Activated CD4-positive, alpha-beta memory T cell treated with anti-CD3 and anti-CD28 coated beads for 36 hours (primary cell): ENCODE results near the gene HLA-F. TPM values are rescaled to one million over a fixed set of nuclear protein-coding genes. Genes with fewer than 3 reads are reported as not detected.
A peak's percentile ranks its signal among the peaks of the same experiment; 100 is the strongest.

Experiments used
- CTCF ChIA-PET: fragments of 350-600 bp; sonication (Branson Sonifier 250); formaldehyde crosslinking; loops from one replicate; lab custom pipeline; 2021; ENCODE audit warnings: antibody characterized with exemption, inconsistent platforms; lab: Charles Lee
- POLR2A ChIA-PET: fragments of 350-600 bp; sonication (Branson Sonifier 250); formaldehyde crosslinking; loops from one replicate; lab custom pipeline; 2021; ENCODE audit warnings: antibody characterized with exemption; lab: Charles Lee
- DNase-seq: peaks from one replicate; pipeline ENCODE4 v3.0.0-alpha.2; 2020
- H3K27ac Mint-ChIP-seq: one replicate; pipeline ENCODE4 v1.8.0; 2021; ENCODE audit warnings: mixed read lengths
- H3K27me3 Mint-ChIP-seq: one replicate; pipeline ENCODE4 v1.8.0; 2021; ENCODE audit warnings: mixed read lengths
- H3K36me3 Mint-ChIP-seq: one replicate; pipeline ENCODE4 v1.8.0; 2021; ENCODE audit warnings: mixed read lengths
- H3K4me1 Mint-ChIP-seq: one replicate; pipeline ENCODE4 v1.8.0; 2021; ENCODE audit warnings: low read depth, mixed read lengths
- H3K4me3 Mint-ChIP-seq: one replicate; pipeline ENCODE4 v1.8.0; 2021; ENCODE audit warnings: mild to moderate bottlenecking, mixed read lengths
- H3K9me3 Mint-ChIP-seq: one replicate; pipeline ENCODE4 v1.8.0; 2021; ENCODE audit warnings: mixed read lengths
- intact Hi-C: fragments of 100-400 bp; cut with micrococcal nuclease; formaldehyde crosslinking; loops from one replicate; pipeline ENCODE4 v1.15.1; 2023
- total RNA-seq, 2 experiments: library from RNA; stranded (reverse); gene quantifications; one replicate each; pipeline ENCODE4 v1.2.3, GENCODE V29; 2021

HLA-F gene
- total RNA-seq, 2 experiments from 2014 or later, result 256 to 270 TPM

- Mint-ChIP-seq H3K36me3 (no peaks in the 10 kb centered on the region), H3K9me3 (no peaks in the 10 kb centered on the region), H3K4me1 (peaks cover 17% of the 10 kb centered on the region), H3K27me3 (no peaks in the 10 kb centered on the region), H3K4me3 (no peak overlapping the region), H3K27ac (no peak overlapping the region)
- DNase-seq, result no peak
- CTCF ChIA-PET, result no interaction called here
- POLR2A ChIA-PET, result no interaction called here
- intact Hi-C loops, result no loop called here
Measured at GRCh38 chr6:29745386-29745785, 22.2 kb downstream of the HLA-F start.

DNA sequence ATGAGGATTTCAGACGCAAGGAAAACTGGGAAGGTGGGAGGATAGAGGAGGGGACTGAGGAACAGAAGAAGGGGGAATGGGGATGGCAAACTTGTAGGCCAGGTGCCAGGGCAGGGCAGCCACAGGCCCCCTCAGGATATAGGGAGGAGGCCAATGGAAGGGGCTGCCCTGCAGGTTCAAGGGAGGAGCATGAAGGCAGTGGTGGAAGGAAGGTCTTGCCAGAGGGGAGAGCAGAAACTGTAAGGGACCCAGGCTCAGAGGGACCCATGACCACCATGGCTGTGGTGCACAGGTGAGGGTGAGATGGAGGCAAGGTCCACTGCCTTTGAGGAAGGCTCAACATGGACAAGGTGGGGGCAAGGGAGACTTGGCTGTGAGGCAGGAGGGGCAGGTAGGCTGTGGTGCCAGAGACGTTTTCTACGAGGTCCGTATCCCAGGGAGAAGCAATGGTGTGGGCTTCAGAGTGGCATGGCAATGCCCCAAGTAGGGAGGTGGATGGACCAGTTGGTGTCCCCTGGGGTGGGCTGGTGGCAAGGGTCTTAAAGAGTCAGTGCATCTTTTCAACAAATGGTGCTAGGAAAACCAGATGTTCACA is 22.7 kb downstream of the HLA-F start:
- no peak overlapping the region for H3K4me3 Mint-ChIP-seq
- H3K9me3 Mint-ChIP-seq, result no peaks in the 10 kb centered on the region
- H3K36me3 Mint-ChIP-seq, result no peaks in the 10 kb centered on the region
- no peaks in the 10 kb centered on the region for H3K27me3 Mint-ChIP-seq
- intact Hi-C loops, result no loop called here
- H3K4me1 Mint-ChIP-seq, result peaks cover 17% of the 10 kb centered on the region
- ChIA-PET POLR2A (no interaction called here), CTCF (no interaction called here)
- no peak overlapping the region for H3K27ac Mint-ChIP-seq
- no peak for DNase-seq

DNA sequence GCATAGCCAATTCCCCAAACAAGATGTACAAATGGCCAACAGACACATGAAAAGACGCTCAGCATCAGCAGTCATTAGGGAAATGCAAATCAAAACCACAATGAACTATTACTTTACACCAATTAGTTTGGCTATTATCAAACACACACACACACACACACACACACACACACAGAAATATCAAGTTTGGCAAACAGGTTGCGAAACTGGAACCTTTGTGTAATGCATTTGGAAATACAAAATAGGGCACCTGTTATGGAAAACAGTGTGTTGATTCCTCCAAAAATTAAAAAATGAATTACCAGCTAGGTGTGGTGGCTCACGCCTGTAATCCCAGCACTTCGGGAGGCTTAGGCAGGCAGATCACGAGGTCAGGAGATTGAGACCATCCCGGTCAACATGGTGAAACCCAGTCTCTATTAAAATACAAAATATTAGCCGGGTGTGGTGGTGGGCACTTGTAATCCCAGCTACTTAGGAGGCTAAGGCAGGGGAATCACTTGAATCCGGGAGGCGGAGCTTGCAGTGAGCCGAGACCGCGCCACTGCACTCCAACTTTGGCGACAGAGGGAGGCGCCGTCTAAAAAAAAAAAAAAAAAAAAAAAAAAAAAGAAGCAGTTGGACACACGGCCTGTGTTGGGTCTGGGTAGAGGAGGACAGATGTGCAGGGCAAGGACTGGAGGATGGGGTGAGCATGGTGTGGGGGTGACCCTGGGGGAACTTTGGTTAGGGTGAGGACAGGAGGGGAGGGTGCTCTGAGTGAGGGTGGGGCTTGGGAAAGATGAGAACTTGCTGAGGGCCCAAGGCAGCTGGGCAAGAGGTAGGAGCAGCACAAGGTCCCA is 23.8 kb downstream of the HLA-F start:
- CTCF ChIA-PET, result interaction anchor here (1.5 to 8.7 kb wide), 3 partner anchors 11 to 94 kb away, joined by 4 to 103 read pairs (median 22); no protein-coding TSS in a partner anchor
- no peak overlapping the region for H3K27ac Mint-ChIP-seq
- H3K9me3 Mint-ChIP-seq, result no peaks in the 10 kb centered on the region
- POLR2A ChIA-PET, result interaction anchor here (0.6 kb wide), 1 partner anchor 25 kb away, joined by 3 read pairs; no protein-coding TSS in a partner anchor
- peaks cover 21% of the 10 kb centered on the region for H3K4me1 Mint-ChIP-seq
- no peak overlapping the region for H3K4me3 Mint-ChIP-seq
- no peaks in the 10 kb centered on the region for H3K36me3 Mint-ChIP-seq
- intact Hi-C loops, result no loop called here
- no peak for DNase-seq
- H3K27me3 Mint-ChIP-seq, result no peaks in the 10 kb centered on the region

GRCh38 chr6:29747688-29748250 is 24.5 kb downstream of the HLA-F start:
- POLR2A ChIA-PET, result interaction anchor here (0.6 to 2.1 kb wide), 2 partner anchors 21 to 26 kb away, joined by 3 to 8 read pairs; no protein-coding TSS in a partner anchor
- no peaks in the 10 kb centered on the region for H3K36me3 Mint-ChIP-seq
- DNase-seq, result no peak
- CTCF ChIA-PET, result interaction anchor here (1.2 to 8.7 kb wide), 5 partner anchors 12 to 101 kb away, joined by 3 to 103 read pairs (median 15); no protein-coding TSS in a partner anchor
- intact Hi-C loops, result no loop called here
- no peaks in the 10 kb centered on the region for H3K9me3 Mint-ChIP-seq
- H3K4me3 Mint-ChIP-seq, result peak overlapping the region; percentile 96
- H3K27me3 Mint-ChIP-seq, result no peaks in the 10 kb centered on the region
- peaks cover 21% of the 10 kb centered on the region for H3K4me1 Mint-ChIP-seq
- no peak overlapping the region for H3K27ac Mint-ChIP-seq

DNA sequence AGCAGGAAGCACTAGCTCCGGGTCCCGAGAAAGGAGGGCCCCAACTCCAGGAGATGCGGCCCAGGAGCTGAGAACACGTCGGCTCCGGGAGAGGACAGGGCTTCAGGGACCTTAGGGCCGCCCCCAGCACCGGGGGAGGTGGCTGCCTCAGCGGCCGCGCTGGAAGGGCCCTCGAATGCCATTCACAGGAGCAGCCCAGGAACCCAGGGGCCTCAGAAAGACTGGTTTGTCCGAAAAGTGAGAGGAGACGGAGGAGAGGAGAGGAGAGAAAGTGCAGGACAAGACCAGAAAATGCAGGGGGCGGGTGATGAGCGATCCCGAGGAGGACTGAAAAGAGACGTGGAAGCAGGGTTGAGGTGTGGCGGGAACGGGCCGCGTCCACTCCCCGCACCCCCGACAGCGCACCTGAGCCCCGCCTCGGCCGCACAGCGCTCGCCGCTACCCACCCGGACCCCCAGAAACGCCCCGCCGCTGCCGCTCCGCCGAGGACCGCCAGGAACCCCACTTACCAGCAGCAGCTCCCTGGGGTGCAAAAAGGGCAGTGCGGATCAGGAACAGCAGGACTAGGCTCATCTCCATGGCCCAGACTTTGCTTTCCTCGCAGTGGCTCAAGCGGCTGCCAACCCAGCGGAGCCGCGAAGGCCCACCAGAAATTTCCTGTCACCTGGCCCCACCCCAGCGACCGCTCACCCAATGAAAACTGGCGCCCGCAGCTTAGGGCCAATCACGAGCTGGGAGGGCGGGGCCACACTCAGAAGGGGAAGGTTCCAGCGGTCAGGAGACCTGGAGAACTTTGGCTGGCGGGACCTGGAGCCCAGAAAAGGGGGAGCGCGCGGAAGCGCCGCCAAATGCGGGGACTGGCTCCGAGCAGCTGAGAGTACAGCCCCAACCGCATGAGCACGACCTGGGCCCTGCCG is 25.4 kb downstream of the HLA-F start:
- CTCF ChIA-PET, result interaction anchor here (0.6 to 8.7 kb wide), 12 partner anchors 11 to 1210 kb away, joined by 3 to 103 read pairs (median 4); no protein-coding TSS in a partner anchor
- Mint-ChIP-seq H3K36me3 (no peaks in the 10 kb centered on the region), H3K4me3 (peak overlapping the region; percentile 96), H3K4me1 (peaks cover 26% of the 10 kb centered on the region), H3K27ac (peak overlapping the region; percentile 42), H3K27me3 (no peaks in the 10 kb centered on the region), H3K9me3 (no peaks in the 10 kb centered on the region)
- POLR2A ChIA-PET, result interaction anchor here (0.6 to 2.1 kb wide), 4 partner anchors 15 to 26 kb away, joined by 3 to 8 read pairs (median 4); no protein-coding TSS in a partner anchor
- intact Hi-C loops, result no loop called here
- DNase-seq, result peak; percentile 92

DNA sequence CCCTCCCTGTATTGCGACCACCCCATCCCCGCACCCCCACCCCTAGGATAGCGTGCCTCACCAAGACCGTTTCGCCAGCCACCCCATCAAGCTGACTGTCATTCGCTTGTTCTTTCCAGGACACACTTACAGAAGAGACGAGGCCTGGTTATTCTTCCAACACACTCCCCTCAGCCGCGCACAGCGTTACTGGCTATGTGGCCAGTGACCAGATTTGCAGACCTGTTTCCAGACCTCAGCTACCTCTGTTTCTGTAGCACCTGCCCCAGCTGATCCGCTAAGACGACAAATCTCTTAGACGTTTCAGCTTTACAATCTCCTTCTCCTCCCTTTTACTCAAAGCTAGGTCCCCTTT is 26.1 kb downstream of the HLA-F start:
- Mint-ChIP-seq H3K4me3 (peak overlapping the region; percentile 96), H3K9me3 (no peaks in the 10 kb centered on the region), H3K36me3 (no peaks in the 10 kb centered on the region), H3K27ac (no peak overlapping the region), H3K4me1 (peaks cover 28% of the 10 kb centered on the region), H3K27me3 (no peaks in the 10 kb centered on the region)
- ChIA-PET POLR2A (interaction anchor here (0.6 to 2.1 kb wide), 4 partner anchors 14 to 27 kb away, joined by 3 to 8 read pairs (median 4); no protein-coding TSS in a partner anchor), CTCF (interaction anchor here (0.8 to 8.7 kb wide), 12 partner anchors 9 to 422 kb away, joined by 3 to 103 read pairs (median 3); no protein-coding TSS in a partner anchor)
- no peak for DNase-seq
- intact Hi-C loops, result no loop called here

- H3K9me3 Mint-ChIP-seq, result no peaks in the 10 kb centered on the region
- H3K4me3 Mint-ChIP-seq, result peak overlapping the region; percentile 96
- H3K27me3 Mint-ChIP-seq, result no peaks in the 10 kb centered on the region
- peaks cover 28% of the 10 kb centered on the region for H3K4me1 Mint-ChIP-seq
- no peak overlapping the region for H3K27ac Mint-ChIP-seq
- intact Hi-C loops, result loop anchor here (5.0 kb wide), 2 partner anchors 78 to 218 kb away; partner anchors contain the start of gene HLA-G
- ChIA-PET CTCF (interaction anchor here (0.8 to 8.7 kb wide), 11 partner anchors 9 to 421 kb away, joined by 3 to 103 read pairs (median 3); no protein-coding TSS in a partner anchor), POLR2A (interaction anchor here (0.6 to 2.1 kb wide), 4 partner anchors 14 to 27 kb away, joined by 3 to 8 read pairs (median 4); no protein-coding TSS in a partner anchor)
- no peak for DNase-seq
- H3K36me3 Mint-ChIP-seq, result no peaks in the 10 kb centered on the region
Measured at GRCh38 chr6:29749668-29750067, 26.4 kb downstream of the HLA-F start.

DNA sequence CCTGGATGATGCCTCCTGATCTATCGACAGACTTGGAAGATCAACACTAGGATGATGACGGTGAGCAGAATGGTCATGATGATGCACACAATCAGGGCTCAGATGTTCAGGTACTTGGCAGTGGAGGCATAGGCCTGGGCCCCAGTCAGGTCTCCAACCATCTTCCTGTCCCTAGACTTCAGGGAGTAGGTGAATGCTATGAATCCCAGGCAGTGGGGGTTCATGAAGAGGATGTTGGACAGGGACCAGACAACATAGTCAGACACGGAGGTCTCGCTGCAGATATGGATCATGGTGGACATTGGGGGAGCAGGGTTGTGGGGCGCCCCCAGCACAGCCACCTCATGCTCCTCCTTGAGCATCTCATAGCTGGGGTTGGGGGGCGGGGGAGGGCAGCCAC is 27.5 kb downstream of the HLA-F start:
- no peak overlapping the region for H3K27ac Mint-ChIP-seq
- ChIA-PET CTCF (interaction anchor here (0.6 to 8.7 kb wide), 4 partner anchors 15 to 101 kb away, joined by 4 to 103 read pairs (median 18); no protein-coding TSS in a partner anchor), POLR2A (no interaction called here)
- no peaks in the 10 kb centered on the region for H3K36me3 Mint-ChIP-seq
- peaks cover 2% of the 10 kb centered on the region for H3K27me3 Mint-ChIP-seq
- intact Hi-C loops, result loop anchor here (5.0 kb wide), 2 partner anchors 77 to 217 kb away; partner anchors contain the start of gene HLA-G
- peaks cover 28% of the 10 kb centered on the region for H3K4me1 Mint-ChIP-seq
- no peak for DNase-seq
- no peak overlapping the region for H3K4me3 Mint-ChIP-seq
- H3K9me3 Mint-ChIP-seq, result no peaks in the 10 kb centered on the region

- POLR2A ChIA-PET, result interaction anchor here (0.9 kb wide), 1 partner anchor 309 kb away, joined by 3 read pairs; the partner anchor contains the start of gene POLR1H
- no peak for DNase-seq
- intact Hi-C loops, result loop anchor here (5.0 kb wide), 2 partner anchors 76 to 216 kb away; partner anchors contain the start of gene HLA-G
- Mint-ChIP-seq H3K36me3 (no peaks in the 10 kb centered on the region), H3K4me3 (peak overlapping the region; percentile 90), H3K4me1 (peaks cover 28% of the 10 kb centered on the region), H3K27me3 (peaks cover 7% of the 10 kb centered on the region), H3K9me3 (no peaks in the 10 kb centered on the region), H3K27ac (no peak overlapping the region)
- CTCF ChIA-PET, result interaction anchor here (0.6 to 8.7 kb wide), 9 partner anchors 16 to 102 kb away, joined by 3 to 103 read pairs (median 4); no protein-coding TSS in a partner anchor
Measured at GRCh38 chr6:29751480-29751879, 28.2 kb downstream of the HLA-F start.

- H3K27me3 Mint-ChIP-seq, result peaks cover 11% of the 10 kb centered on the region
- peak overlapping the region; percentile 81 for H3K27ac Mint-ChIP-seq
- H3K4me1 Mint-ChIP-seq, result peaks cover 23% of the 10 kb centered on the region
- peak; percentile 91 for DNase-seq
- intact Hi-C loops, result loop anchor here (1.0 to 5.0 kb wide), 4 partner anchors 14 to 215 kb away; partner anchors contain the start of gene HLA-G
- H3K36me3 Mint-ChIP-seq, result no peaks in the 10 kb centered on the region
- H3K9me3 Mint-ChIP-seq, result no peaks in the 10 kb centered on the region
- peak overlapping the region; percentile 90 for H3K4me3 Mint-ChIP-seq
- ChIA-PET CTCF (interaction anchor here (0.7 to 8.7 kb wide), 20 partner anchors 9 to 287 kb away, joined by 3 to 103 read pairs (median 5); no protein-coding TSS in a partner anchor), POLR2A (no interaction called here)
Measured at GRCh38 chr6:29752451-29753308, 29.4 kb downstream of the HLA-F start.
